GM04504 (cell line): ENCODE results near the gene FGF14.

Experiments
- DNase-seq: peaks from one replicate; pipeline ENCODE4 v3.0.0-alpha.2; 2012; ENCODE audit warnings: low read depth

Gene FGF14

DNA sequence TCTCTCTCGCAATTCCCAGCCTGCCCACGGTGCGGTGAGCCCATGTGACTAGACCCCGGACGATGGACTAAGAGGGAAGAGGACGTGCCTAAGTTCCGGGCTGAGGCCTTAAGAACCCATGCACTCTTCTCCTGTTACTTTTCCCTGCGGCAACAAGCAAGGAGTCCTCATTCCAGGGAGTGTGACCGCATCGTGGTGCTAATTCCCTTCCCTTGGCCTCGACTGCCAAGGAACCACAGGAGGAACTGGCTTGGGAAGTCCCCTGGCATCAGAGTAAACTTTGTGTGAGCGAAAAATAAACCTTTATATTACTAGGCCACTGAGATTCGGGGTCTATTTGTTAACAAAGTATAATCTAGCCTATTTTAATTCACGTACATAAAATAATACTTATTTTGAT is 34.0 kb downstream of the FGF14 start:
- DNase-seq: no peak

- DNase-seq: no peak
Measured at GRCh38 chr13:102361113-102361512, 40.7 kb downstream of the FGF14 start.

- no peak for DNase-seq
Measured at GRCh38 chr13:102359264-102359663, 42.6 kb downstream of the FGF14 start.

DNA sequence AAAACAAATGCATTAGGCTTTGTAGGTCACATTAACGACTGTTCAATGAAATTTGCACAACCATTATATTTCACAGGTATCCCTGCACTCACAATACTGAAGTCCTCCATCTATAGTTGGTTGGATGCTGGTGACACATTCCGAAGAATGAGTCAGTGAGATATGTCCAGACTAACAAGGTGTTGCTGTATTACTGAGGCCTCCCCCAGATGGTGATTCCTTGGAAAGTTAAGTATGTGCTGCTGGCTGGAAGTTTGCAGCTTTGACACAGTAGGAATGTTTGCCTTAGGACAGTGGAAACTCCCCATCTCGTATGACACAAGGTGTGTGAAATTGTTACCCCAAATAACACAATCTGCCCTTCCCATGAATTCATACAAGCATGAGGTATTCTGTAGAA is 46.6 kb downstream of the FGF14 start:
- no peak for DNase-seq

DNA sequence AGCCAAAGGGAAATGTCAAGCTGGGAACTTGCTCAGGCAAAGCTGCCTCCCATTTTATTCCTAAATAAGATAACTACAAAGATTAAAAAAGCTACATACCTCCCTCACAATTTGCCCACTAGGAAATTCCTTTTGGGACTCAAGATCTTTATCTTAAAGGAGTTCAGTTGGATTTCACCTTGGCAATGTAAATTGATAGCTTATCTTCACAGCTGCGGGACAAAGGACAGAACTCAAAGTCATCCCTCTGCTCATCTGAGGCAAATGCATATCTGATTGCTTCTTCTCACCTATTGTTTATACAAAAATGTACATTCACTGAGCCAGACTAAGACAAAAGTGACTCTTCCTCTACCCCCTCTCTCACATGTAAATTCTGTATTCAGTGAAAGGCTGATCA is 47.8 kb downstream of the FGF14 start:
- DNase-seq: no peak

GRCh38 chr13:102351521-102351920 is 50.3 kb downstream of the FGF14 start:
- no peak for DNase-seq

DNA sequence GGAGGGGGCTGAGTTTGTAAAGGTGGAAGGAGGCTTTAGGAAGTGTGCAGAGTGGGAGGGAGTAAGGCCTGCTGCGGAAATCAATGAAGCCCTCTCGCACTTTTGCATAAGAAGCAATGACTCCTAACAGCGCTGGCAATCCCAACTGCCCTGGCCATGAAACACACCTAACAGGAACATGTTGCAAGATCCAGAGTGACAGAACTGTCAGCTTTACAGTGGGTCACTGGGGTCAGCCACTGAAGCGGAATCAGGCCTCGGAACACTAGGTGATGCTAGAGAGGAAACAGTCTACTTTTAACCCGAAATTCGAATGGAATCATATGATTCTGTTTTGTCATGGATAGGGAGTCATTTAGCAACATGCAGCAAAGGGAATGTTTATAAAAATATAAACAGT is 54.4 kb downstream of the FGF14 start:
- no peak for DNase-seq

DNA sequence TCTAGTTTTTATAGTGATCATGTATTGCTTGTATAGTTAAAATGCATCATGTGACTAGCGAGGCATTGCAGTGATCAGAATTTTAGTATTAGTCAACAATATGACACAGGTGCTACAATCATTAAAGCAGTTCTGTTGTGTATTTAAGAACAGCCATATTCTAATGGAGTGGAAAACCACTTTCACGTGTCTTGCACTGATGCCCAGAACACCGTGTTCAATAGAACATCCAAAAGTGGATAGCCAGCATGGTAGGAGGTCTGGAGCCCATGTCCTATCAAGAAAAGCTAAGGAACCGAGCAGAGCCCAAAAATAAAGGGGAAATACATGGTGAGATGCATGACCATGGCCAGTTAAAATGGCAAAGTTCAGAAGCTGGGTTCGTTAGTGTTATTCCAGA is 55.1 kb downstream of the FGF14 start:
- no peak for DNase-seq

- no peak for DNase-seq
Measured at GRCh38 chr13:102344410-102344809, 57.4 kb downstream of the FGF14 start.

- no peak for DNase-seq
Measured at GRCh38 chr13:102333320-102334198, 68.3 kb downstream of the FGF14 start.

- DNase-seq: no peak
Measured at GRCh38 chr13:102328909-102329308, 72.9 kb downstream of the FGF14 start.

DNA sequence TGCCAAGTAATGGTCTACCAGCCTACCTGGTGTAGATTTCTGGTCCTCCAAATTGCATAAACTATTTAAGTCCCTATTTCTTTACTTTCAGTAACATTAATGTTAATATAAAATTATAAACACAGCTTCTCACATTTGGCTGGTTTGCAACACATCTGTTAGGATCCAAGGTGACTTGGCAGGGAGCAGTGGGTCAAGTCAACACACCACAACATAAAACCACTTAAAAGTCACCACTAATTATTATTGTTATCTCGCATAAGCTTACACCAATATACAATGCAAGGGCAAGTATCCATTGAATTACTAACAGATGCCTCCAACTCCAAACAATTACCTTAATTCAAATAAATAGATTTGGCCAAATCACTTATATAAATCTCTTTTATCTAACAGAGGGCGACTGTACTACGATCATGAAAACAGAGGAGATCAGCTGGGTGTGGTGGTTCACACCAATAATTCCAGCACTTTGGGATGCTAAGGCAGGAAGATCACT is 74.7 kb downstream of the FGF14 start:
- no peak for DNase-seq

GRCh38 chr13:102326381-102327118 is 75.3 kb downstream of the FGF14 start:
- no peak for DNase-seq

DNA sequence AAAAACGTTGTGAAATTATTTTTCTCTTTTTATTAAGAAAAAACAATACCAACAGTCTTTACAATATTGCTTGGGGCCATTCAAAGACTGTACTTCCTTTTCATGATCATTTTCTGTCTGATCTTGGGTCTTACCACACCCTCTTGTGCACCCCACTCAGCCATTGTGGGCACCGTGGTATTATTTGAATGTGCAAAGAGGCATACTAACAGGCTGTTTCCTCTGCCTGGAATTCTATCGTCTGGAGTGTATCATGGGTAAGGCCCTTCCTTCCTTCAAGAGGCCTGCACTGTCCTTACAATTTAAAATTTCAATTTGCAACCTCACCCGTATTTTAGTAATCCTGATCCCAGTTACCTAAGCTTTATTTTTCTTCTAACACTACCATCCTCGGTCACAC is 76.5 kb downstream of the FGF14 start:
- no peak for DNase-seq

- no peak for DNase-seq
Measured at GRCh38 chr13:102323505-102323904, 78.3 kb downstream of the FGF14 start.

DNA sequence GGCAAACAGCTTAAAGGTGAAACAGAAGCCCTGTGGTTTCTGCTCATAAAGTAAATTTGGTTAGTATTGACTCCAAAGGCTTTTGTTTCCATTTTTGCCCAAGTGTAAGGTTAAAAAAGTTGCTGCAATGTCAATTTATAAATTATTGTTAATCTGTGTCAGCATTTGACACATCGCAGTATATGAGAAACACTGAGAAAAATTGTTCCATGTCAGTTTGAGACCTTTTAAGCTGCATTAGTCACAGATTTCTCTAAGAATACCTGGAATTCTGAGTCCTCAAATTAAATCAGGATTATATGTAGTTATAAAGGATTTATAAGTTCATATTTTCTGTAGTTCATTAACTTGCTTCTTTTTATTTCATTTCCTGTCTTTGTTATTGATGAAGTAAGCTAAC is 78.8 kb downstream of the FGF14 start:
- DNase-seq: no peak

DNA sequence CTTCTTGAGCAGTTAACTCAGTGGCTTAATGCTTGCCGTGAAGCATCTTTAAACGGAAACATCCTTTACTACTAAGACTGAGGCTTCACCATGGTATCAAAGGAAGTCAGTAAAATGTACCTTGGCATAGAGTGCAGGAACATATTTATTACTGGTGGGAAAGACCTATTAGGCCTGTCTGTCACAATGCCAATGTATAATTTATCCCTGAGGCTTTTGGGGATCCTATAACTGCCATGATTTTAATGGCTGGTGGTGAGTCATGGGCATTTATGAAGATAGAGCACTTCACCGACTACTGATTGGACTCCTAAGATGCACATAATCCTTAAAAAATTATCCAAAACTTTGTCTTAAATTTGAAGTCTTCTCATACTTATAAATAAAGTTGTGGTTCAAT is 79.6 kb downstream of the FGF14 start:
- no peak for DNase-seq

GRCh38 chr13:102318233-102318632 is 83.6 kb downstream of the FGF14 start:
- no peak for DNase-seq

DNA sequence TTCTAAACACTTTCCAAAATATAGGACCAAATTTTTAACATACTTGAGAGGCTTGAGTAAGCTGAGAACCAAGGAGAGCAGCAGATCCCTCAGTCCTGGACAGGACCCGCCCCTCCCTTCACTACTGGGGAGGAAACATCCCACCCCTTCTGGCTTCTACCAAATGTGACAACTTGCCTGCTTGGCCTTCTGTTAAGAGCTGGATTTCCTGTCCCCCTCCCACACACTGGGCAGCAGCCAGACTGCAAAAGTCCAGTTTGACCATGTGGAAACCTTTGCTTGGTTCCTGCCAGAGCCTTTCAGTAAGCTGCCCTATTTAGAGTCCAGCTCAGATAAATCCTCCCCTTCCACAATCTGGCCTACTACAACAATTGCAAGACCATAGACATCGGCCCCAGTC is 84.3 kb downstream of the FGF14 start:
- no peak for DNase-seq

DNA sequence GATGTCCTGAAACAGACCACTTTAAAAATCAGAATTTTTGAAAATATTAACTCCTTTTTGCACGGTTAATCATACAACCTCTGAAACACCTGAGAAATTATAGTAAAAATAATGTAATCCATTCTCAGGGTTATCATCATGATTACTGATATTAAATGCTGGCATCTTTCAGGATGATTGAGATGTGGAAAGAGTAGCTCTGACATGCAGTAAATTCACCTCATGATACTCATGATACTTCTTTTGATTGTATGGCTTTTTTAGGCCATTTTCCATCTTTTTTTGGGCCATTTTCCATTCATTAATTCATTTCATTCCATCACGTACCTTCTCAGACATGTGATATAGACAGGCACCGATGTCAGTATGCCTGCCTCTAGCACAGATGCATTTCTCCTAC is 85.1 kb downstream of the FGF14 start:
- no peak for DNase-seq

DNA sequence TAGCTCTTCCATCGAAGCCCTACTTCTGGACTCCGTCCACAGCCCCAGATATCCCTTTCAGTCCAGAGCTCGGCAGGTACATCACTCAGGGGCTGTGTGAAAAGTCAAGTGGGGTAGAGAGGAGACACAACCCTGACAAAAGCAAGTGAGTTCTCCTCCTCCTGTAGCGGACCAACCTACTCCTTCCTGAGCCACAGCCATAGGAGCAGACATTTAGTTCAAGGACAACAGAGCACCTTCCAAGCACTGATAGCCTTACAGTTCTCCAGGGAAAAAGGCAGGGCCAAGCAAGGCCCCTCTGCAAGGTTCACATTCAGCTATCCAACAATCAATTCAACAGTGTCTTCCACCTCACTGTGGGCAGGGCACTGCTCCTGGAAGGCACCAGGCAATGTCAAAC is 89.0 kb downstream of the FGF14 start:
- DNase-seq: no peak

DNA sequence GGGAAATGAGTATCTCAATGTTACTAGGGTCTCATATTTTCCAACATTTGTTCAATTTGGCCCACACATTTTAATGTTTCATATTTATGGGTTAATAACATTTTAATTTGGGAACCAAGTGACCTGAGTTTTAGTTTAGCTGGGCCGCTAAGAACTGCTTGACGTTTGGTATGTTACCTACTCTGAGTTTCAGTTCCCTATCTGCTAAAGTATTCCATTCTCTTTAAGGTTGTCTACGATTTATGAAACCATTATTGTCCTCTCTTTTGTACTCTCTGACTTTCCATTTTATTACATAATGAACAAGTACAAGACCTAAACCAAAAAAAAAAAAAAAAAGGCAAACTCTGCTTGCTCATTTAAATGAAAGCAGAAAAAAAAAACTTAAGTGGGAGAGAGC is 89.9 kb downstream of the FGF14 start:
- DNase-seq: no peak

DNA sequence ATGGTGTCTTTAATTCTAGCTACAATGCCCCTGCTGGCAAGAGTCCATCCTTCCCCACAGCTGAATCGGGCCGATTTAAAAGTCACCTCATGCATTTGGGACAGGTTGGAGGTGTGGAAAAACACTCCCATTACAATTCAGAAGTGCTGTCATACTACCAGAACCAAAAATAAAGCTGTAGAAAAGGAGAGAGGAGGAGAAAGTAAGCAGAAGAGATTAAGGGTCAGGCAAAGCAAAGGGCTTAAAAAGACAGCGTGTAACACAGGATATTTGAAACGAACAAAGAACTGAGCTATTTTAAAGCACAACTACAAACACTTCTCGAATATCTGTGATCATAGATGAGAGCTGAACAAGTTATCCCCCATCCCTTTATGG is 90.4 kb downstream of the FGF14 start:
- no peak for DNase-seq
